GM23248 (cell line): ENCODE data around the gene PLBD1.

Experiments used
- EZH2 ChIP-seq: fragments of 200-600 bp; sonication (generic); IDR thresholded peaks from 2 replicates; pipeline ENCODE4 v1.6.1; 2018; ENCODE audit warnings: antibody characterized with exemption, mild to moderate bottlenecking; ENCODE audit not compliant: insufficient read depth, poor library complexity, severe bottlenecking
- EZH2phosphoT487 ChIP-seq: fragments of 200-600 bp; sonication (generic); IDR thresholded peaks from 2 replicates; pipeline ENCODE4 v1.6.1; 2018; ENCODE audit warnings: antibody characterized with exemption, moderate library complexity, mild to moderate bottlenecking, low read depth; ENCODE audit not compliant: insufficient read depth

- no peak for TF ChIP-seq EZH2phosphoT487
- no peak for TF ChIP-seq EZH2
Observed at GRCh38 chr12:14614704-14615121, 47.0 kb upstream of the PLBD1 start.
